Spleen (tissue), 7 donors: Measurements from ENCODE around the gene RPRD2.

Source experiments
- CTCF ChIP-seq, 11 experiments: fragments of 200-600 bp in 7 of 11; fragments of 450-650 bp in 4 of 11; sonication (generic) in 4 of 11; IDR thresholded peaks in 8 of 11; conservative IDR thresholded peaks in 3 of 11; 1 replicate in 7 of 11; 2 replicates in 4 of 11; pipeline versions ENCODE4 v1.4.0 to v1.8.0; 2016 to 2021; ENCODE audit warnings: antibody characterized with exemption in 11 of 11, inconsistent platforms in 4 of 11, mild to moderate bottlenecking in 1 of 11
- POLR2A ChIP-seq, 3 donors: fragments of 450-650 bp; IDR thresholded peaks; one replicate each; pipeline ENCODE4 v1.5.1; 2017; ENCODE audit warnings: antibody characterized with exemption in 3 of 3, mild to moderate bottlenecking in 1 of 3
- donor health status: DM: no; HTN: no; CAD: no; lungs with moderate emphysema.
- donor health status: DM: no; HTN: no; CAD: no.
- donor health status: DM: no; HTN: no; CAD: no.

DNA sequence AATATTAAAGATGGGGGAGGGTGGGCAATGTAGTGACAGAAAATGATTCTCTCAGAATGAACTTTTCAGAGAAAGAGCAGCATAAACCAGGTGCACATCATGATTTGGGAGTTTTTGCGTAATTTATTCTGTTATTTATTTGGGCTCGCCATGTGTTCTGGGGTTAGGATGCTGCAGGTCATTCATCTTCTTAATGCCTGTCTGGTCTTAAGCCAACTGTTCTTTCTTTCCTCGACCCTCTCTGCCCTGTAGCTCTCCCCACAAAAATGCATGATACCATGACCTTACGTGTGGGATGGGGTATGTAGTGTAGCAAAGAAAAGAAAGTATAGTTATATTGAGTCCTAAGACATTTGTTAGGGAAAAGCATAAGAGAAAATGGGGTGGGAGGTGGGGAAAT, 110.9 kb downstream of the RPRD2 start:
- no peak for TF ChIP-seq CTCF (IDR thresholded peaks at IDR 0.05 in 8 of 11, conservative IDR thresholded peaks at IDR 0.05 in 3 of 11)
- TF ChIP-seq POLR2A (IDR thresholded peaks at IDR 0.05): no peak
